Endothelial cell (in vitro differentiated cells): ENCODE data around the gene FBXO30. TPM values are rescaled to one million over a fixed set of nuclear protein-coding genes. Genes with fewer than 3 reads are reported as not detected.

Source experiments
- DNase-seq: peaks from one replicate; pipeline ENCODE4 v3.0.0; 2021; ENCODE audit warnings: low spot score
- H3K27ac Mint-ChIP-seq: one replicate; pipeline ENCODE4 v1.8.0; 2021; ENCODE audit warnings: mixed read lengths, inconsistent platforms; ENCODE audit not compliant: unreplicated experiment
- H3K27me3 Mint-ChIP-seq: one replicate; pipeline ENCODE4 v1.8.0; 2021; ENCODE audit warnings: mild to moderate bottlenecking, moderate library complexity, mixed read lengths, inconsistent platforms; ENCODE audit not compliant: unreplicated experiment
- H3K36me3 Mint-ChIP-seq: one replicate; pipeline ENCODE4 v1.8.0; 2021; ENCODE audit warnings: mild to moderate bottlenecking, low read depth, mixed read lengths, inconsistent platforms; ENCODE audit not compliant: unreplicated experiment
- H3K4me1 Mint-ChIP-seq: one replicate; pipeline ENCODE4 v1.8.0; 2021; ENCODE audit warnings: mild to moderate bottlenecking, mixed read lengths, inconsistent platforms; ENCODE audit not compliant: unreplicated experiment
- H3K4me3 Mint-ChIP-seq: one replicate; pipeline ENCODE4 v1.8.0; 2021; ENCODE audit warnings: mild to moderate bottlenecking, mixed read lengths, inconsistent platforms; ENCODE audit not compliant: unreplicated experiment
- H3K9me3 Mint-ChIP-seq: one replicate; pipeline ENCODE4 v1.8.0; 2021; ENCODE audit warnings: mixed read lengths, inconsistent platforms; ENCODE audit not compliant: unreplicated experiment
- total RNA-seq: library from RNA; stranded (reverse); fragmentation: NEBNext Ultra II Directional; extraction: Animal tissue kit (Norgen Biotek cat#: 25700); gene quantifications from one replicate; pipeline ENCODE4 v1.2.1, GENCODE V29; 2021; ENCODE audit not compliant: unreplicated experiment
- TF ChIP-seq, protein P1 (sequence below): fragments of 200-600 bp; sonication (generic); IDR thresholded peaks from one replicate; pipeline ENCODE4 v1.5.0; 2021; ENCODE audit warnings: antibody characterized with exemption; ENCODE audit not compliant: unreplicated experiment

The FBXO30 gene
- total RNA-seq, 1 donor from 2014 or later, result 14.2 TPM

DNA sequence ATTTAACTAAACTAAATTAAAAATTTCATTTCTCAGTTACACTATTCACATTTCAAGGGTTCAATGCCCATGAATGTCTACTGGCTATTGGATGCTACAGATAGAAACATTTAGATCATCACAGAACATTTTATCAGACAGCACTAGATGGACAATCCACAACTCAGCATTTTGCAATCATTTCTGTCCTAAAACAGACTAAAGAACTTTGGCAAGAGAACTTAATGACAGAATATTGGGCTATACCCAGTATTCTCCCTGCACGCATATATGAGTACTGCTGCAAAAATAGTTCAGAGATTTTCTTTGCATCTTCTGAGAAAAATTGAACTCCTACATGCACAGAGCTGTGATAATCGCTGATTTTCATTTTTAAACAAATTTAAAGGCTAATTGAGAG, 36.1 kb upstream of the FBXO30 start:
- peaks cover 26% of the 10 kb centered on the region for H3K4me1 Mint-ChIP-seq
- no peaks in the 10 kb centered on the region for H3K36me3 Mint-ChIP-seq
- no peak for DNase-seq
- no peaks in the 10 kb centered on the region for H3K27me3 Mint-ChIP-seq
- no peak overlapping the region for H3K27ac Mint-ChIP-seq
- no peaks in the 10 kb centered on the region for H3K9me3 Mint-ChIP-seq
- H3K4me3 Mint-ChIP-seq, result no peak overlapping the region
- TF ChIP-seq, protein P1, sequence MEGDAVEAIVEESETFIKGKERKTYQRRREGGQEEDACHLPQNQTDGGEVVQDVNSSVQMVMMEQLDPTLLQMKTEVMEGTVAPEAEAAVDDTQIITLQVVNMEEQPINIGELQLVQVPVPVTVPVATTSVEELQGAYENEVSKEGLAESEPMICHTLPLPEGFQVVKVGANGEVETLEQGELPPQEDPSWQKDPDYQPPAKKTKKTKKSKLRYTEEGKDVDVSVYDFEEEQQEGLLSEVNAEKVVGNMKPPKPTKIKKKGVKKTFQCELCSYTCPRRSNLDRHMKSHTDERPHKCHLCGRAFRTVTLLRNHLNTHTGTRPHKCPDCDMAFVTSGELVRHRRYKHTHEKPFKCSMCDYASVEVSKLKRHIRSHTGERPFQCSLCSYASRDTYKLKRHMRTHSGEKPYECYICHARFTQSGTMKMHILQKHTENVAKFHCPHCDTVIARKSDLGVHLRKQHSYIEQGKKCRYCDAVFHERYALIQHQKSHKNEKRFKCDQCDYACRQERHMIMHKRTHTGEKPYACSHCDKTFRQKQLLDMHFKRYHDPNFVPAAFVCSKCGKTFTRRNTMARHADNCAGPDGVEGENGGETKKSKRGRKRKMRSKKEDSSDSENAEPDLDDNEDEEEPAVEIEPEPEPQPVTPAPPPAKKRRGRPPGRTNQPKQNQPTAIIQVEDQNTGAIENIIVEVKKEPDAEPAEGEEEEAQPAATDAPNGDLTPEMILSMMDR, result no peak

DNA sequence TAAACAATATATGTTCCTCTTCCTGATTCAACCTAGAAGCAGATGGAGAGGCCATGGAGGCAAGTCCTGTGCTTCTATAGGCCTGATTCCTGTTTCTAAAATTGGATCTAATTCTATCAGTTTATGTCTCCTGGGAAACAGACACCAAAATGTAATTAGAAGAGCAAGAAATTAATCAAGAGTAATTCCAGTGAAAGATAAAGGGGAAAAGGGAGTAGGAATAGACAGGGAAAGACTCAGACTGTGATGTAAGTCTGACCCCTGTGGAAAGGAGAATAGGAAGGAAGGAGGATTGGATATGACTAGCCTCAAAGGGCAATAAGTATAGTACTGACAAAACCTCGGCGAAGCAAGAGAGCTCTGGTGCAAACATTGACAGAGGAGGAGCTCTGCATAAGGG, 33.9 kb upstream of the FBXO30 start:
- Mint-ChIP-seq H3K4me1 (peaks cover 35% of the 10 kb centered on the region), H3K4me3 (no peak overlapping the region), H3K27ac (no peak overlapping the region), H3K9me3 (no peaks in the 10 kb centered on the region), H3K36me3 (no peaks in the 10 kb centered on the region), H3K27me3 (no peaks in the 10 kb centered on the region)
- TF ChIP-seq, protein P1, result no peak
- DNase-seq, result no peak

DNA sequence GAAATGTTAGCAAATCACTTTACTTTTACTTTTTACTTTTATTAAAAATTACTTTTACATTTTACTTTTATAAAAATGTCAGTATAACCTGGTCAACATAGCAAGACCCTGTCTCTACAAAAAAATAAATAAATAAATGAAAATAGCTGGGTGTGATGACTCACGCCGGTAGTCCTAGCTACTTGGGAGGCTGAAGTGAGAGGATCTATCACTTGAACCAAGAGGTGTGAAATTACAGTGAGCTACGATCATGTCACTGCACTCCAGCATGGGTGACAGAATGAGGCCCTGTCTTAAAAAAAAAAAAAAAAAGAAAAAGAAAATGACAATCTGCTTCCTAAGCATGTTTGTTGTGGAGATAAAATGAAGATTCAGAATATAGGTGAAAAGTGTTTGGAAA, 31.0 kb upstream of the FBXO30 start:
- TF ChIP-seq, protein P1, result no peak
- Mint-ChIP-seq H3K4me1 (peaks cover 37% of the 10 kb centered on the region), H3K36me3 (no peaks in the 10 kb centered on the region), H3K9me3 (no peaks in the 10 kb centered on the region), H3K4me3 (no peak overlapping the region), H3K27me3 (no peaks in the 10 kb centered on the region), H3K27ac (no peak overlapping the region)
- DNase-seq, result no peak

DNA sequence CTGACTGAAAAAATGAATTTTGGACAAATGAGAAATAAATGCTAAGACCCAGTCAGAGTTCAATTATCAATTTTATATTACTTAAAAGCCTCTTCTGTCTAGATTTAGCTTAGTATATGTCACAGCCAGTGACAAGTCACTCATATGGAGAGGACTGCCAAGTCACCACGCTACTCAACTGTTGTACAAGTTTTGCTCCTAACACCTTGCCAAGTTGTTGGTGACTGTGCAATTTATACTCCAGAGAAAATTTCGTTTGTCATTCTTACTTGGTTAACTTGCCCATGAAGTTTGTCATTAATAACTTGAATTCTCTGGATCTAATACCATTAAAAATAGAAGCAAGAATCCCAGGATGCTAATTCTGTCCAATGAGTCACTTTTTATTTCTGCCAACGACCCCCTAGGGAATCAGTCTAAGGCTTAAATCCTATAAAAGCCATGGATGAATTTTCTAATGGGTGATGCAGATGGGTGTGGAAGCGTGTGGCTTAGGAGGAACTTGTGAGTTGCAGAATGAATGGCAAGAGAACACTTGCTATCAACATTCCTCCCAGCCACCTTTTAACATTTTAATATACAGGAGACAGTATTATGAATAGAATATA, 30.4 kb upstream of the FBXO30 start:
- Mint-ChIP-seq H3K27ac (no peak overlapping the region), H3K4me1 (peaks cover 32% of the 10 kb centered on the region), H3K4me3 (no peak overlapping the region), H3K27me3 (no peaks in the 10 kb centered on the region), H3K9me3 (no peaks in the 10 kb centered on the region), H3K36me3 (no peaks in the 10 kb centered on the region)
- DNase-seq, result no peak
- TF ChIP-seq, protein P1, result no peak

DNA sequence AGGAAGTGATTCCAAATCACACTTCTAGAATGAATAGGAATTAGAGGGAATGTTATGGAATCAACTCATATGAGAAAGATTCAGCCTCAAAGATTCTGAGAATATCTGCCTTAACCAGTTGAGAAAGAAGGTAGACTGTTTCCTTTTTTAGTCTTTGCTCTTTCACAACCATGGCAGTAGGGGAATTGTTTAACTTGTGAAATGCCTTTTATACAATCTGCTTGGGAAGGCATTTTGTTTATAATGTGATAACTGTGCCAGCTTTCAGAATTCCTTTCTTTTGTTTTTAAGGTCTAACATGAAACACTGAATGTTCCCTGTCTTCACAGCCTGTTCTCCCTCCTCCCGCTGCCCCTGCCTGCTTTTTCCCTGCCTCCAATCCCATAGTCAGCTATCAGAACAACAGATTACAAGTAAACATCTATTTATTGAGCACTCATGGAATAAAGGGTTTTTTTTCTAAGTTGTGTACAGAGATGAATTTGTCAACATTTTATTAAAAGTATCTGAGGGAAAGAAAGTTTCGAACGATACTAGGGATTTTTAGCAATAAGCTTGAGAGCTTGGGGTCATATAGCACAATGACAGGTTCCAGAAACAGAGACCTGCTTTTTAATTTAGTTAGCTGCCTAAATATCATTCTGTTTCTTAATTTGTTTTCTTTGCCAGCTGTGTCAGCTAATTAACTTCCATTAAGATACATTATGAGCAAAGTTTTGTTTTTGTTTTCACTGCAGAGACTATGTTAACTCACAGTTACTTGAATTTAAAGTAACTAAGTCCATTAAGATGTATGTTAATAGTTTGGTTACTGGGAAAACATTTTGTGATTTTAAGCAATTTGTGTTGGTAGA, 28.3 kb upstream of the FBXO30 start:
- TF ChIP-seq, protein P1, result no peak
- H3K36me3 Mint-ChIP-seq, result no peaks in the 10 kb centered on the region
- H3K4me1 Mint-ChIP-seq, result peaks cover 23% of the 10 kb centered on the region
- no peak overlapping the region for H3K4me3 Mint-ChIP-seq
- no peaks in the 10 kb centered on the region for H3K9me3 Mint-ChIP-seq
- no peak for DNase-seq
- H3K27ac Mint-ChIP-seq, result no peak overlapping the region
- no peaks in the 10 kb centered on the region for H3K27me3 Mint-ChIP-seq
